C4-2B (cell line): ENCODE results near the gene SMIM22.

Experiments
- H3K27ac ChIP-seq: fragments of 450-650 bp; 2 replicates; pipeline ENCODE4 v1.5.1; 2017
- ZFX ChIP-seq: fragments of 450-650 bp; IDR thresholded peaks from 2 replicates; pipeline ENCODE4 v1.6.1; 2017
- TF ChIP-seq, protein P1 (sequence below): fragments of 450-650 bp; conservative IDR thresholded peaks from 2 replicates; pipeline ENCODE4 v1.5.1; 2017; ENCODE audit warnings: mild to moderate bottlenecking

The SMIM22 gene, protein sequence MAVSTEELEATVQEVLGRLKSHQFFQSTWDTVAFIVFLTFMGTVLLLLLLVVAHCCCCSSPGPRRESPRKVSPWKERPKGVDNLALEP

DNA sequence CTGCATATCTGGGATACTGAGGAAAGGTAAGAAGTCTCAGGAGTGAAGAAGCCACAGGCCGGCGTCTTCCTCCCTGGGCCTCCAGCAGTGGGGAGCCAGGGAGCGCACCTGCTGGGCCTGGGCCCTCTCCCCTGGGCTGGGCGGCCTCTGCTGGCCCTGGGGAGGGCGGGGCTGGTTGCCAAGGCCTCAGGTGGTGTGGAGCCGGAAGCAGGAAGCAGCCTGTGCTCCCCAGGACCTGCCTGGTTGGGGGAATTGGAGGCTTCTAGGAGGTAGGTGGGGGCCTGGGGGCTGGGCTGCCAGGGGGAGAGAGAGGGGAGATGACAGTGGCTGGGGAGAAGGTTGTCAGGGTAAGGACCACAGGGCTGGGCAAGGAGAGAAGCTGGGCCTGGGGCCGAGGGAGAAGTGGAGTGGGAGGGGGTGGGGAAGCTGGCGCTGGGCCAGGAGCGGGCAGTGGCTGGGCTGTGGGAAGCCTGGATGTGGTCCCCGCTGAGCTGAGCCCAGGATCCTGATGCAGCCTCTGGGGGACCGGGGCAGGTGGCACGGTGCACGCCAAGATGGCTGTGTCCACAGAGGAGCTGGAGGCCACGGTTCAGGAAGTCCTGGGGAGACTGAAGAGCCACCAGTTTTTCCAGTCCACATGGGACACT, at the start of gene SMIM22:
Gene SMIM22 (plus strand): TSS at position 189 of the 647 bp plus-strand sequence. CDS start 366 bp downstream, at position 555.
- TF ChIP-seq, protein P1, sequence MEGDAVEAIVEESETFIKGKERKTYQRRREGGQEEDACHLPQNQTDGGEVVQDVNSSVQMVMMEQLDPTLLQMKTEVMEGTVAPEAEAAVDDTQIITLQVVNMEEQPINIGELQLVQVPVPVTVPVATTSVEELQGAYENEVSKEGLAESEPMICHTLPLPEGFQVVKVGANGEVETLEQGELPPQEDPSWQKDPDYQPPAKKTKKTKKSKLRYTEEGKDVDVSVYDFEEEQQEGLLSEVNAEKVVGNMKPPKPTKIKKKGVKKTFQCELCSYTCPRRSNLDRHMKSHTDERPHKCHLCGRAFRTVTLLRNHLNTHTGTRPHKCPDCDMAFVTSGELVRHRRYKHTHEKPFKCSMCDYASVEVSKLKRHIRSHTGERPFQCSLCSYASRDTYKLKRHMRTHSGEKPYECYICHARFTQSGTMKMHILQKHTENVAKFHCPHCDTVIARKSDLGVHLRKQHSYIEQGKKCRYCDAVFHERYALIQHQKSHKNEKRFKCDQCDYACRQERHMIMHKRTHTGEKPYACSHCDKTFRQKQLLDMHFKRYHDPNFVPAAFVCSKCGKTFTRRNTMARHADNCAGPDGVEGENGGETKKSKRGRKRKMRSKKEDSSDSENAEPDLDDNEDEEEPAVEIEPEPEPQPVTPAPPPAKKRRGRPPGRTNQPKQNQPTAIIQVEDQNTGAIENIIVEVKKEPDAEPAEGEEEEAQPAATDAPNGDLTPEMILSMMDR: no peak
- TF ChIP-seq ZFX: no peak
- 0 out of 2 replicates have a peak within 1 kb of the TSS, but pooled peaks have one; percentile 11 for H3K27ac ChIP-seq

DNA sequence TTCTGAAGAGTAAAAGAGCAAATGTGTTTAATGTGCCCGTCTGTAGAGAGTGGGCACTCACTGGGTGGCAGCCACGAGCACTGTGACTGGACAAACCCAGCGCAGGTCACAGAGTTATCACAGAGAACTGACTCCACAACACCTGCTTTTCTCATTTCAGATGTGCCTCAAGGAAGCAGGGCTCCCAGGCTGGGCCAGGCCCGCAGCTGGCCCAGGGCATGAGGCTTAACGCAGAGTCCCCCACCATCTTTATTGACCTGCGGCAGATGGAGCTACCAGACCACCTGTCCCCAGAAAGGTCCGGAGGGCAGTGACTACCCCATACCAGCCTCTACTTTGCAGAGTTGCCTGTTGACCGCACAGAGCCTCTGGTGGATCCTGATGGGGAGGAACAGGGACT, 49.0 kb upstream of the SMIM22 start:
- no peak overlapping the region for H3K27ac ChIP-seq
- no peak for TF ChIP-seq ZFX
- TF ChIP-seq, protein P1: no peak

DNA sequence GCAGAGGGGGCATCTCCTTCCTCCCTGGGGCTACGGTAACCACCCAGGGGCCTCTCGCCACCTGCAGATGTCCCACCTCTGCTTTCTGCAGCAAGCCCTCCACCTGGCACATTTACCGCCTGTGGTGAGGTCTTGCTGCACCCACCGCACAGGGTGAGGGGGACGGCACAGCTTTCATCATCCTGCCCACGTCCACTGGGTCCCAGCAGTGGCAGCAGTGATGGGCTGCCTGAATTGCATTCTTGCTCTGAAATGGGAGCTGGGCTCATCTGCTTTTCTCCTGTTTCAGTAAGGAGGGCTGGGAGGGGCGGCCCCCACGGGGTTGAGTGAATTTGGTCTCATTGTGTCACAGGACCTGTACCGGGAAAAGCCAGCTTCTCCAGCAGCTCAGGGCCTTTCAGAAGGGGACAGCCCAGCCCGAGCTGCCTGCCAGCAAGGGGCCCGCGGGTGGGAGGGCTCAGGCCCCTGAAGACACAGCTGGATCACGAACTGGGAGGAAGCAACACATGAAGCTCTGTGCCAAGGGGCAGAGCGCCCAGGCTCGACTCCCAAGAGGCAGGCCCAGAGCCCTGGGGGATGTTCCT, 48.1 kb upstream of the SMIM22 start:
- no peak overlapping the region for H3K27ac ChIP-seq

DNA sequence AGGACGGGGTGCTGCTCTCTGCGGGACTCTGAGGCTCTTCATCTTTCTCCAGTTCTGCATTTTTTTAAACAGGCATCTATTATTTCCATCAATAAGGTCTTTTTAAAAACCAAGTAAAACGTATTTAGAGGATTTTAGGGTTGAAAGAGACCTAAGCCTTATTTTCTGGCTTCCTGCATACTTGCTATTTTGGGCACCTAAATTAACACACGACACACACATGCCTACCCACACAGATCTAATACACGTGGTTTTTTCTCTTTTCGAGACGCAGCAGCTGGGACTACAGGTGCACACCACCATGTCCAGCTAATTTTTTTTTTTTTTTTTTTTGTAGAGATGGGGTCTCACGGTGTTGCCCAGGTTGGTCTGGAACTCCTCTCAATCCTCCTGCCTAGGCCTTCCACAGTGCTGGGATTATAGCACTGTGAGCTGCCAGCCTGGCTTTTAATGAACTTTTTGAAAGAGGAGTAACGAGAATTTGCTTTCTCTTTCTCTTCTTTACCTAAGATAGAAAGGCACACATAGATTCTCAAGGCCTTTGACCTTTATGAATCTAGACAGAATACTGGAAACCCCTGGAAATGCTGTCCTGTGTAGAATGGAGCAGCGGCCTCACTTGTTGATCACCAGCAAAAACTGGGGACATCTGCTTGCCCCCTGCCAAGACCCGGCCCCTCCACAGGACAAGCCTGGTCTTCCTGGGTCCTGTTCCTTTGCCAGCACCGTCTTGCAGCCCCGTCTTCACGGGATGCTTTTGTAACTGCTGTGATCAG, 47.1 kb upstream of the SMIM22 start:
- no peak overlapping the region for H3K27ac ChIP-seq
- TF ChIP-seq ZFX: no peak
- TF ChIP-seq, protein P1: no peak

More for the DNA sequence above, 48.1 kb upstream of the SMIM22 start:
- no peak for TF ChIP-seq ZFX
- TF ChIP-seq, protein P1: no peak

DNA sequence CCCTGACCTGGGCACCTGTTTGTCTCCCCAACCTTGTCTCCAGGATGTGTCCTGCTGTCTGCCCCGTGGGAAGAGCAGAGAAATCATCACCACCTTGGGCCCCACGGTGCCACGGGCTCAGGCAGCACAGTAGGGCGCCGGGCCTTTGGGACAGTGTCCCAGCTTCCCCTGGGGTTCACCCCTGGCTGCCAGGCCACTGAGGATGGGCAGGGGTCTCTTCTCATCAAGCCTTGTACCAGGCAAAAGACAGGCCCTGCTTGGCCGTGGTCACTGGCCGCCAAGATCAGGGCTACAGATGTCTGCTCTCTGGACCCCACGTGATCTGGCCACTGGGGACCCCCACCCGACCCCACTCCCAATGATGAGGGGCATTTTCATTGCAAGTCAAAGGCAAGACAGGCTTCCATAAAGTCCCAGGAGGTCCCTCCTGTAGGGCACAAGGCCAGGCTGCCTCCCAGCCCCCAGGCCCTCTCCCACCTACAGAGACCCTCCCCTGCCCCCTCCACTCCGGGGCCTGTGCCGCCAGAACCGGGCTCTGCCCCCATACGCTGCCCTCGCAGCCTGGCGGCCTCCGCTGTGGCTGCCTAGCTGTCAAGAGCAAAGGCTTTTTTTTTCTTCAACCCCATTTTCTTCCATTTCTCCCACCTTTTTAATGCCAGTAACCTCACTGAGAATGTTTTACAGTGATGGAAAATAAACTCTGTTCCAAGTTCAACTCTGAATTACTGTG, 46.3 kb upstream of the SMIM22 start:
- no peak for TF ChIP-seq ZFX
- TF ChIP-seq, protein P1: no peak

DNA sequence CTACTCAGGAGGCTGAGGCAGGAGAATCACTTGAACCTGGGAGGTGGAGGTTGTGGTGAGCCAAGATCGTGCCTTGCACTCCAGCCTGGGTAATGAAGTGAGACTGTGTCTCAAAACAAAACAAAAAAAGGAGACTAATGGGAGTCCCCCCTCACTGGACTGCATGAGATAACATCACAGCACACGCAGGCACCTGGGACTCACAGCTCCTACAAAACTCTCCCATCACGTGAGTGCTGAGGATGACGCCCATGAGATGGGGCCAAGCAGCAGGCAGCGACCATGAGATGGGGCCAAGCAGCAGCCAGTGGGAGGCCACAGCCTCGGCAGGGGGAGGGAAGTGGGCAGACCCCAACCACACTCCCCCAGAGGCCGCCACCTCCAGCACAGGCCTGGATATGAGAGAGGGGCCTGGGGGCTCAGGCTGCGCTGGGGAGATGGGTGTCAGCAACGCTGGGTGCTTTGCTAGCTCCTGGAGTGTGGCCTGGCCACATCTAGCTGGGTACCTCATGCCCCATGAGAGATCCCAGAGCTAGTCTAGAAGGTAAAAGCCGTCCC, 45.4 kb upstream of the SMIM22 start:
- H3K27ac ChIP-seq: no peak overlapping the region
- TF ChIP-seq, protein P1: no peak
- TF ChIP-seq ZFX: no peak

More for the DNA sequence above, 46.3 kb upstream of the SMIM22 start:
- H3K27ac ChIP-seq: no peak overlapping the region
